Renal cortical epithelial cell (primary cell): ENCODE data around the gene CD80. TPM values are rescaled to one million over a fixed set of nuclear protein-coding genes. Genes with fewer than 3 reads are reported as not detected.

Experiments
- DNase-seq: peaks from one replicate; pipeline ENCODE4 v3.0.0-alpha.2; 2011; ENCODE audit warnings: low read depth
- total RNA-seq: library from RNA; depleted of rRNA; stranded (reverse); fragments of >200 nt; gene quantifications from 2 replicates; pipeline ENCODE4 v1.2.3, GENCODE V29; 2014

The CD80 gene
- total RNA-seq, 1 donor from 2014 or later, result not detected

- DNase-seq, result peak; percentile 22
Measured at GRCh38 chr3:119497820-119498185, 61.6 kb downstream of the CD80 start.

GRCh38 chr3:119494597-119494996 lies 64.8 kb downstream of the CD80 start:
- no peak for DNase-seq

DNA sequence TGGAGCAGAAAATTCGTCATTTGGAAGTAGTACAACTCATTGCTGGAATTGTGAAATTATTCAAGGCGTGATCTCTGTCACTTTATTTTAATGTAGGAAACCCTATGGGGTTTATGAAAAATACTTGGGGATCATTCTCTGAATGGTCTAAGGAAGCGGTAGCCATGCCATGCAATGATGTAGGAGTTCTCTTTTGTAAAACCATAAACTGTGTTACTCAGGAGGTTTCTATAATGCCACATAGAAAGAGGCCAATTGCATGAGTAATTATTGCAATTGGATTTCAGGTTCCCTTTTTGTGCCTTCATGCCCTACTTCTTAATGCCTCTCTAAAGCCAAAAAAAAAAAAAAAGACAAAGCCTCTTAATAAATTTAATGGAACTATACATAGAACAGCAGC lies 66.6 kb downstream of the CD80 start:
- DNase-seq, result no peak

DNA sequence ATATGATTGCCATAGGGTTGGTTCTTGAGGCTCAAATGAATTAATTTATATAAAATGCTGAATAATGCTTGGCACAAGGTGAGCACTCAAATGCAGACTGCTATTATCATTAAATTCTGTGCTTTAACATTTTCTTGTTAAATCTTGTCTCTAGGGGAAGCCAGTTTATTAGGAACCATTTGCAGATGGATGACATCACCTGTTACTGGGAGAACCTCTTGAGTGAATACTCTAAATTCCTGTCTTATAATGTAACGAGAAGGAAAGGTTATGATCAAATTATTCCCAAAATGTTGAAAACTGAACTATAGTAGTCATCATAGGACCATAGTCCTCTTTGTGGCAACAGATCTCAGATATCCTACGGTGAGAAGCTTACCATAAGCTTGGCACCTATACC lies 67.3 kb downstream of the CD80 start:
- no peak for DNase-seq

- no peak for DNase-seq
Measured at GRCh38 chr3:119490153-119490552, 69.3 kb downstream of the CD80 start.

GRCh38 chr3:119485563-119485962 lies 73.9 kb downstream of the CD80 start:
- DNase-seq, result no peak

DNA sequence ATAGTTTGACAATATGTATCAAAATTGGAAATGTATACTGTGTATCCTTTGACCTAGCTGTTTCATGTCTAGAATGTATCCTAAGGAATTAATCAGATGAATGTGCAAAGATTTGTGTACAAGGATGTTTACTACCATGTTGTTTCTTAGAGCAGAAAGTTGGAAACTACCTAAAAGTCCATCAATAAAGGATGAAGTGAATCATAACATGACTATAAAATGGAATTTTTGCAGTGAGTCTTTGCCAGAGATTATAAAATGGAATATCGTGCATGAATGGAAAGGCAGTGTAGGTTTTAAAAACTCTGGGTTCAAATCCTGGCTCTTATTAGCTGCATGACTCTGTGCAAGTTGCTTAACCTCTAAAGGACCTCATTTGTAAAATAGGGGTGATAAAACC lies 76.3 kb downstream of the CD80 start:
- DNase-seq, result no peak

- no peak for DNase-seq
Measured at GRCh38 chr3:119481079-119481478, 78.3 kb downstream of the CD80 start.

Other genes with a start within 250 kb of the CD80 start
- 30.0 and 36.1 TPM in 2 replicates for gene TMEM39A, start 96.0 kb downstream of the CD80 start, total RNA-seq
- 14.8 and 25.2 TPM in 2 replicates for gene POGLUT1, start 90.7 kb downstream of the CD80 start, total RNA-seq
- gene TIMMDC1, start 61.1 kb downstream of the CD80 start, total RNA-seq, result 57.7 and 79.2 TPM in 2 replicates
- gene ADPRH, start 19.9 kb upstream of the CD80 start, total RNA-seq, result 6.6 and 7.8 TPM in 2 replicates
- 1.2 and 5.1 TPM in 2 replicates for gene PLA1A, start 38.3 kb upstream of the CD80 start, total RNA-seq
- 0.40 TPM in 1 of 2 replicates, not detected in the other for gene POPDC2, start 101.0 kb upstream of the CD80 start, total RNA-seq
- 7.3 and 11.4 TPM in 2 replicates for gene COX17, start 117.8 kb upstream of the CD80 start, total RNA-seq
- gene CFAP91, start 143.4 kb upstream of the CD80 start, total RNA-seq, result 0.52 and 5.0 TPM in 2 replicates
- gene NR1I2, start 222.5 kb upstream of the CD80 start, total RNA-seq, result 0.20 TPM in 1 of 2 replicates, not detected in the other